GM19023 (cell line): ENCODE results near the gene IQGAP3.

Source experiments
- ATAC-seq: cut with Tn5 transposase; IDR thresholded peaks from one replicate; pipeline ENCODE4 v1.9.1; 2021; ENCODE audit warnings: mild to moderate bottlenecking, moderate library complexity; ENCODE audit not compliant: unreplicated experiment

IQGAP3 gene

DNA sequence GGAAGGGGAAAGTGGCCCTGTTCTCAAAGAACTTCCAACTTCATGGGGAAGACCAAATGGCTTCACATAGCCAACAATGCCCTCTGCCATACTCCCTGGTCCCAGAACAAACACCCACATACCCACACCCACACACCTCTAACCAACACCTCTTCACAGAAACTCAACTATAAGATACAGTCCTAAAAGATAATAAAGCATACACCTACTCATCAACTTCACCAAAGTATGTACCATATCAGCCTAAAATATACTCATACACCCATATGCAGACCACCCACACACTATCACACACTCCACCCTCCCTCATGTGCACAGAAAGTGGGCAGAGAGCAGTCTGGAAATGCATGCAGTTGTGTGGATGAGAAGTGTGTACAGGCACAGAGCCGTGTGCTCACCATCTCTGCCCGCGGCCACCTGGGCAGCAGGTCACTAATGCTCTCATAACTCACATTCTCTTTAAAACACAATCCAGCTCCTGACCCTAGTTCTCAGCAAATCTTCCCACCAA lies 27.7 kb downstream of the IQGAP3 start:
- ATAC-seq, result no peak

DNA sequence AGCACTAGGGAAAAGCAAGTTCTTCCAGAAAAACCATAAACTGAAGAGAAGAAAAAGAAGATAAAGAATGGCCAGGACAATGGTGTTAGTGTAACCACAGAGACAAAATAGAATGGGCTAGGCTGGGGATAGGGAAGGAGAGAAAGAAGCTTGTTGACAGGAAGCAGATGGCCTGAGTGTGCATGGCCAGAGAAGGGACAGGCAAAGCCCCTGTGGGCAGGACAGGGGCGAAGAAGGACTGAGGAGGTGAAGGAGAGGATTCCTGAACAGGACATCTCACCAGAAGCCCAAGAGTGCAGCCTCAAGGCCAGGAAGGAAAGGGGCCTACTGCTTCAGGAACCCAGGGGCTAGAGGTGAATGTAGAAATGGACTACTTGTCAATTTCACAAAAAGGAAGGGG lies 29.3 kb downstream of the IQGAP3 start:
- no peak for ATAC-seq

DNA sequence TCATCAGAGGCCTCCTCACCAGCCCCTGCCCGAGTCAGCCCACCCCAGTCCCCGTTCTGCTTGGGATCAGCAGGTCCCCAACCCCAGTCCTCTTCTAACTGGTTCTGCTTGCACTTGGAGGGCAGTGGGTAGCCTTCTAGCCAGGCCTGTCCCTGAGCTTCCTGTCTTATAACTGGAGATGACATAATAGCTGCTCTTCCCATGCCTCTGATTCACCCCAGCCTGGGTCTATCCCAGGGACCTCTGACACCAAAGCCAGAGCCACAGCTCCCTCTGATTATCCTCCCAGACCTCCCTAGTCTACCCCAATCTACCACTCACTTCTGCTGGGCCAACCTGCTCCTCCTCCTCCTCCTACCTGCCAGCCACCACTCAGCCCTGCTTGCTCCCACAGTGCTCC lies 31.4 kb downstream of the IQGAP3 start:
- ATAC-seq, result no peak

DNA sequence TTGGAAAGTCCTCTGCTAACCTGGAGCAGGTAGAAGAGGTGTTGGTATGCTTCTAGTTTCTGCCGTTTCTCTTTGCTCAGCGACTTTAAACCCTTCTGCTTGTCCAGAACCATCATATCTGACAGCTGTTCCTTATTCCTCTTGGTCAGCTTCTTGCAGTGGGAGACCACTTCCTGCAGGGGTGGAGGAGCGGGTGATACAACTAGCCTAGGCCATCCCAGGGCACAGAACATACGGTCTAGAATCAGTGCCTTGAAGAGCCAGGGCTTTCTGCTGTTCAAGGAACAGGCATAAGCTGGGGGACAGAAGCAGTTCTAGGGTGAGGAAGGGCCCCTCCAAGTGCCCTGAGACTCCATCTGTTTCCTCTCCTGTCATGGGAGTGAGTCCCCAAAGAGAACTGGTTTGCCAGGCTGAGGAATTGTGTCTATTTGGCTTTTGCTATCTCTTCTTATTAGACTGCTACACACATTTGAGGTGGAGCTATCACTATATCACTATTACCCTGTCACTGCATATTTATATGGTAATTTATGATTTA lies 32.5 kb downstream of the IQGAP3 start:
- ATAC-seq, result no peak

DNA sequence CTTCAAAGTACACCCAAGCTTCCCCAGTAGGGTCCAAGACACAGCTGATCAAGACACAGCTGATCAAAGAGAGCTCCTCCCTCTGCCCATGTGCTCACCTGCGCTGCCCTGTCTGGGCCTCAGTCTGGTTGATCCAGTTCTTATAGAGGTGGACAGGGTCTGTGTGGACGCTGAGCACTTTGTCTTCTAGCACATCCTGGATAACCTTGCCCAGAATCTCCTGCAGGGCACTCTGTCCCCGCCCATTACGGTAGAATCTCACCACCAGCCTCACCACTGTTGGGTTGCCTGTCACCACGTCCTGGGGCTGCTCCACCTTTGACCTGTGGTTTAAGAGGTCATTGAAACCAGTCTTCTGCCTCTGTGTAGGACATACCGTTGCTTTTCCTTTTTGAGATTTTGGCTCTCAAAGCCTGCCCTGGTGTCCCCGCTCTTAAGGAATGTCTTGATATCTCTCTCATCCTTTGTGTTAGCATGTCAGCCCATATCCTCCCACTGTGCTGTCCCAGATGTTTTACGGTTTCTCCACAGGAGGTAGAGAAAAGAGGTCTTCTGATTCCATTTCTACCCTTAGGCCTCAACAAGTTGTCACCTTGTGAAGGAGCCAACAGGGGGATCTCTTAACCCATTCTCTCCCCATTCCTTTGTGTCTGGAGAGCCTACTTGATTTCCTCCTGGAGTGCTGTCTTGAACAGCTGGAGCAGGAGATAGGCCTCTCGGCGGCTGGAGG lies 33.5 kb downstream of the IQGAP3 start:
- ATAC-seq, result no peak

DNA sequence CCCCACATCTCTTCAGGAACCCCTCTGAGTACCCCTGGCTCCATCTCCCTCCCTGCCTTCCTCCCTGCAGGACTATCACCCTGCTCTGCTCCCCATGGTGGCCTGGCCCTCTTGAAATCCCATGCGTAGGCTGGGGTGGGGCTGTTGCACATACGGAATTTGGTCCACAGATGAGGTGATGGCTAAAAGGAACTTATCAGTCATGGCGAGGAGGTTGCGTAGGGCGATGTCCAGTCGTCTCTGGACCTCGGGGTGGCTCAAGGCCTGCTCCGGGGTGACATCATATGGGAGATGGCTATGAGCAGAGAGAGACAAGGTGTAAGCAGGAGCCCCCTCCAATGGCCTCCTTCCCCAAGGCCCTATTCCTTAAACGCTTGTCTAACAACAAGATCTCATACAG lies 35.3 kb downstream of the IQGAP3 start:
- no peak for ATAC-seq

DNA sequence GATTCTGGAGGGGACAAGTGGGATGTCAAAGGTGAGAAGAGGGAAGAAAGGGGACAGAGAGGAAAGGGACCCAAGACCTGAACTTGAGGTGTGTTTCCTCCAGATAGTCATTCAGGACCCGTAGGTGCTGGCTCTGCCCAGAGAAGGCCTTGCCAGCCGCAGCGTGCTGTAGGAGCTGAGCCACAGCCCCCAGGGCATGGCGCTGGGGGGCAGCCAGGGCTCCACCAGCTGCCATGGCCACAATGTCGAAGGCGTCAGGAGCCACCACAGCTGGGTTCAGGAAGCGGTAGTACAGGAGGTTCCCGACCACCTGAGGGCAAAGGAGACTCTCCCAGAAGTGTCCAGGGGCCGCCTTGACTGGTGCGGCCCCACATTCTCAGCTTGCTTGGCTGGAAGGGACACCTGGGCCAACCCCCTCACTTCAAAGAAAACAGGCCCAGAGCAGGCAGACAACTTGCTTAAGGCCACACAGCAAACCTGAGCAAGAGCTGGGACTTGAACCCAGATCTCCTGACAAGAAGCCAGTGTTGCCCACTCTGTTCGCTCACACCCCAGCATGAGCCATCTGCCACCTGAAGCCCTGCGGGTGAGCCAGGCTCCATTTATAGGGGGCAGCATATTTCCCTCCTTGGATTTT lies 37.8 kb downstream of the IQGAP3 start:
- ATAC-seq, result no peak

DNA sequence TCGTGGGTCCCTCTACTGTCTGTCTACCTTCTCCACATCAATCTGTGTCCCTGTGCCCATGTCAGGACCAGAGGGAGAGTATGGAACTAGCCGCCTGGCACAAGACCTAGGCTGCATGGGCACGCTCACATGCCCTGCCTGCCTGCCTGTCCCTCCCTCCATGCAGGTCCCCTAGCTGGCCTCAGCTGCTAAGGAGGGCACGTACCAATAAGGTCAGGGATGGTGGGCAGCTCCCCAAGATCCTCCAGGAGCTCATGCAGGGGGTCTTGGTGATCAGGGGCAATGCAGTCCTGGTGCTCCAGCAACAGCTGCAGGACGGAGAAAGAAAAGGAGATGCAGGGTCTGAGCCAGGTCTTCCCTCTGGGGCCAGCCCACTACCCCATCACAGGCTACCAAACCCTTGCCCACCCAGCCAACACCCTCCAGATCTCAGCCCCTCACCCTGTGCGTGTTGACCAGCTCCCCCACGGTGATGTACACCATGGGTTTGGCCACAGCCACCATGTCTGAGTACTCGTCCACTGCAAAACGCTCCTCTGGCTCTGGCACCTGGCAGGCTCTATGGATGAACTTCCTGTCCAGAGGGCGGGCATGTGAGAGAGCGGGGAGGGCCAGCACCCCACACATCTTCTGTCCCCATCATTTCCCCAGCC lies 38.7 kb downstream of the IQGAP3 start:
- no peak for ATAC-seq

DNA sequence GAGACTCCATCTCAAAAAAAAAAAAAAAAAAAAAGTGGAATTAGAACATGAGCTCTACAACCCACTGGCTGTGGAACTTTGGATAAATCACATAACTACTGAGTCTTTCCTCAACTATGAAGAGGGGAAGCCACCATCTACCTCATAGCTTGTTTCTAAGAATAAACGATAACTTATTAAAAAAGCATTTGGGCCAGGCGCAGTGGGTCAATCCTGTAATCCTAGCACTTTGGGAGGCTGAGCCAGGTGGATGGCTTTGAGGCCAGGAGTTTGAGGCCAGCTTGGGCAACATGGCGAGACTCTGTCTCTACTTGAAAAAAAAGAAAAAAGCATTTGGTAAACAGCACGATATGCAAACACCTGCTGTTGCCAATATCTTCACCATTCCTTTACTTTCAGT lies 40.0 kb downstream of the IQGAP3 start:
- ATAC-seq, result no peak

DNA sequence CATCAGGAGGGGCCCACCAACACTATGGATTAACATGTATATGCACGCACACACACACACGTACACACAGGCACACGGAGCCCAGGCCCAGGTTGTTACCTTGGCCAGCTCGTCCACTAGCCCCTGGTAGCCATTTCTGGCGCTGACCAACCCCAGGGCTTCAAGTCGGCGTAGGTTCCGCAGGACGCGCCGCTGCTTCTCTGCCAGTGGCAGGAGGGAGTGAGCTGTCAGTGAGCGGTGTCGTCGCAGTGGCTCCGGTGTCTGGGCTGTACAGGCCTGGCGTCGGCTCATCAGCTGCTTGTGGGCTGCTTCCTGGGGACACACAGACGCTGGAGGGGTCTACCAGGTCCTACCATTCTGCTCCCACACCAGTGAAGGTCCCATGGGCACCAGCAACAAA lies 42.4 kb downstream of the IQGAP3 start:
- ATAC-seq, result no peak

DNA sequence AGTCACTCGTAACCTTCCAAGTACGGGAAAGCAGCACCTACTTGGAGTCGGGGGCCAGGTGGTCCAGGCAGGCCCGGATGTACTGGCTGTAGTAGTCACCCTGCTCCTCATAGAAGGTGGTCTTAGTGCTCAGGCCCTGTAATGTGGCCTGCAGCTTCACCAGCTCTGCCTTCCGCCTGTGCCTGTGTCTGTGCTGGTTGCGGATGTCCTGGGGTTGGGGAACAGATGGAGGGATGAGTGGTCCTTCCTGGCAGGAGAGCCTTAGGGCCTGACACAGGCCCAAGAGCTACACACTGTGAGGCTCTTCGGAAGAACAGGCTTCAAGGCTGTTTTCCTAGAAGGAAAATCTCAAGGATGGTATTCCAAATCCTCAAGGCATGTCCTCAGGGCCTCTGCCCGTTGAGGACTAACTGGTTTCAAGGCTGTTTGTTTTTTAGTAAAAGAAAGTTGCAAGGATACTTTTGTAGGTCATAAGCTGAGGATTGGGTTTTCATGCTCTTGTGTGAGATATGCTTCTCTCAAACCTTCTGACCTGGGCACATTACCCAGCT lies 43.4 kb downstream of the IQGAP3 start:
- no peak for ATAC-seq

DNA sequence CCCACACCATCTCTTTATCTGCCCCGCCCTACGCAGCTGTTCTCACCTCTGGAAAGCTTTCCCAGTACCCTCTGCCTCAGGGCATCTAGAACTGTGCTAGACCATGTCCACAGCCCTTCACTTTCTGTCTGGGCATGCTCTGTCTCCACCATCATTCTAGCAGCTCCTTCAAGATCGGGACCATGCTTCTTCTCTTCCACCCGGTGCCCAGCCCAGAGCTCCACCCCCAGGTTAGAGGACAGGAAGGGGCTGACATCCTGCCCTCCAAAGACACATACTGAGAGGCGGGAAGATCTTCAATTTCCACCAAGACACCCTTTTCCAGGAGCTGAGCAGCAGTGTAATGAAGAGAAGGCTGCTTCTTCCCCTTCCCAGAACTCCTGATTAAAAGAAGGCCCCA lies 44.1 kb downstream of the IQGAP3 start:
- ATAC-seq, result no peak

DNA sequence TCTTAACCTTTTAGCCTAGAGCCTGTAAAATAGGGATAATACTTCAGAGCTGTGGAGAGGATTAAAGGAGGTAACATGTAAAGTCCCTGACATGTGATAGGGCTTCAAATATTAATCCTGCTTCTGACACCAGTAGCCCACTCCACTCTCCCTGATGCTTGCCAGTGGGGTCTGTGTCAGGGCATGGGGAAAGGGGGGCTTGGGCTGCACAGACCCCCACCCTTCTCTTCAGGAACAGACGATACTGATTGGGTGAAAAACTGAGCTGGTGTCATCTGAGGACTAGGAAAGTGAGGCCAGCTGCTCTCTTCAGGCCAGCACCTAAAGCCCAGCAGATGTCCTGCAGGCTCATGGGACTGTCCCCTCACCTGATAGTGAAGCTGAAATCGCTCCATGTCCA lies 44.8 kb downstream of the IQGAP3 start:
- ATAC-seq, result no peak

DNA sequence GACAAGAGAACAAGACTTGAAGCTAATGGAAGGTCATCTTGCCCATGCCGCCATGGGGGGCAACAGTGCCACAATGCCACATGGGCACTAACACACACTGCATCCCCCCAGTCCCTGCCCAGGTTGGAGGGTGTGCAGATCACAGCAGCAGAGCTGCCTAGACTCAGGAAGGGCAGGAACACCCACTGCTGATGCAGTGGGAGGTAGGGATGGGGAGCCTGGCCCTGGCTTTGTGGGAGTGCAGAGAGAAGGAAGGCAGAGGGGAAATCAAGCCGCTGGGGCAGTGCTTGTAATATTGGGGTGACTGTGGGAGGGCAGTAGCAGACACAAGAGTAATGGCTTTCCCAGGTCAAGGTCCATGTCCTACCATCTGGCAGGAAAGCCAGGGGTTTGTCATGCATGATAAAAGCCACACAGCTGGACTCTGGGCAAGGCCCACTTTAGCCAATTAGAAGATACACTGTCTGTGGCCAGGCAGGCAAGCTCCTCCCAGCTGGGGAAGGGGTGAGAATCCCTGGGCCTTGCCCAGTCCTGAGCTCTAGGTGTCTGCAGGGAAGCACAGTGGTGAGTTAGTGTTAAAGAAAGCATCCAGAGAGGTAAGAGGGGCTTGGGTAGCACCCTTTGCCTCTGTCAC lies 46.4 kb downstream of the IQGAP3 start:
- ATAC-seq, result no peak

DNA sequence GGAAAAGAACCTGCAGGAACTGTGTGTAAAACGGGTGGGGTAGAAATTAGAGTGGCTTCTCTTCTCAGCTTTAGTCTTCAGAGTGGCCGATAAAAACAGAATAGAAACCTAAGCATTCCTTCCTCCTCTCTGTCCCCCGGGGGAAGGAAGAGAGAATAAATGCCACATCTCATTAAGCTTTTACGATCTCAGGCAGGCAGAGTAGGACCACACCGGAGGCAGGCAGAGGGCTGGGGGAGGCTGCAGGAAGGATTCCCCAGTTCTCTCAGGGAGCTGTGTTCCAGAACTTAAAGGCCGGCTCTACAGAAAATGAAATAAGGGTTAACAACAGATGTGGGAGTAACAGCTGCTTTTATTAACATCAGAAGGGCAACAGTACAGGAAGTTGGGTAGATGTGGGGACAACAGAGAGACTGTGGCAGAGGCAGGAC lies 47.3 kb downstream of the IQGAP3 start:
- ATAC-seq, result no peak

DNA sequence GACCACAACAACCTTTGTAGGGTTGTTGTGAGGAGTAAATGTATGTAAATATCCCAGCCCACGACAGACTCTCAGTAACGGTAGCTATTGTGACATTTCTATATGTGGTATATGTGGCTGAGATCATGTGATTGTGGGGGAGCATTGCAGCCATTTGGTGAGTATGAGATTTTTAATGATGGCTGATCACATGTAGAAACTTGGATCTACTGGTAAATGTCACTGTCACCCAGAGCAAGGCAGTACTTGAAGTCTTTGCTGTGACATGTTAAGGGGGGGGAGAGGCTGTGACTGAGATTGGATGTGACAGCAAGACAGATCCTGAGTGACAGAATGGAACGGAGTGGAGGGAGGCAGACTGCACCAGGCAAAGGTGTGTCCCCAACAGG lies 47.9 kb downstream of the IQGAP3 start:
- no peak for ATAC-seq

DNA sequence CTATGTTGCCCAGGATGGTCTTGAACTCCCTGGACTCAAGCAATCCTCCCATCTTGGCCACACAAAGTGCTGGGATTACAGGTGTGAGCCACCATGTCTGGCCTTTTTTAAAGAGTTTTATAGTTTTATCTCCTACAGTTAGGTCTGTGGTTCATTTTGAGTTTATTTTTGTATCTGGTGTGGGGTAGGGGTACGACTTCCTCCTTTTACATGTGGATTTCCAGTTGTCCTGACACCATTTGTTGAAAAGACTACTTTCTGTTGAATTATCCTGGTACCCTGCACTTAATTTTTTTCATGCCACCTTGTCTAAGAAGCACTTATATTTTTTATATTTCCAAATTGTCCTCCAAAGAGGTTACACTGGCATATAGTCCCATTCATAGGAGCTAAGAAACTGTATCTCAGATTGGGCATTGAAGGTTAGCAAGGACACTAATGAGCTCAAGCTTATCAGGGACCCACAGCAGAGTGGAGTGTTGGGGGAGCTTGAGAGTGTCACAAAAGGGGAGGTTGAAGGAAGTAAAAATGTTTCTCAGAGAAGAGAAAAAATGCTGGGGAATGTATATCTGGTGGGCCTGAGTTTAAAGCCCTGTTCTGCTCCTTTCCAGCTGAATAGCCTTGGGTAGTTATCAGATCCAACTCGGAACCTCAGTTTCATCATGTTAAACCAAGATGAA lies 48.4 kb downstream of the IQGAP3 start:
- no peak for ATAC-seq

DNA sequence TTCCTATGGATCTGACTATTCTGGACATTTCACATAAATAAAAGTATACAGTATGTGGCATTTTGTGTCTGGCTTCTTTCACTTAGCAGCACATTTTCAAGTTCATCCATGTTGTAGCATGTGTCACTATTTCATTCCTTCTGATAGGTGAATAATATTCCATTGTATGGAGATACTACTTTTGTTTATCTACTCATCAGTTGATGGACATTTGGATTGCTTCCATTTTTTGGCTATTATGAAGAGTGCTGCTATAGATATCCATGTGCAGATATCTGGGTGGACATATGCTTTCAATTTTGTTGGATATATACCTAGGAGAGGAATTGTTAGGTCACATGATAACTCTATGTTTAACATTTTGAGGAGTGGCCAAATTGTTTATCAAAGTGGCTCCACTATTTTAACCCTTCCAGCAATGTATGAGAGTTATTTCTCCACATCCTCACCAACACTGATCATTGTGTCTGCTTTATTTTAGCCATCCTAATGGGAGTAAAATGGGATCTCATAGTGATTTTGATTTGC lies 49.9 kb downstream of the IQGAP3 start:
- no peak for ATAC-seq

DNA sequence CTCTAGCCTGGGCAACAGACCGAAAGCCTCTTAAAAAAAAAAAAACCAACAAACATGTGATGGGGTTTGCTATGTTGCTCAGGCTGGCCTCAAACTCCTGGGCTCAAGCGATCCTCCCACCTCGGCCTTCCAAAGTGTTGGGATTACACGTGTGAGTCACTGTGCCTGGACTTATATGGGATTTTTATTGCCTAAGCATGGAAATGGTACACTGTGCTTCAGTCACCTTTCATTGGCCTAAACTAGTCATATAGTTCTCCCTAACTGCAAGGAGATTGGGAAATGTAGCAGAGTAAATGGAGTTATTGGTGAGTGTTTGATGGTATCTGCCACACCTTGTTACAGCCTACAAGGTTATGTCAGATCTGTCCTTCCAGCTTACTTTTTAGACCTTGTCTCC lies 54.6 kb downstream of the IQGAP3 start:
- ATAC-seq, result no peak

DNA sequence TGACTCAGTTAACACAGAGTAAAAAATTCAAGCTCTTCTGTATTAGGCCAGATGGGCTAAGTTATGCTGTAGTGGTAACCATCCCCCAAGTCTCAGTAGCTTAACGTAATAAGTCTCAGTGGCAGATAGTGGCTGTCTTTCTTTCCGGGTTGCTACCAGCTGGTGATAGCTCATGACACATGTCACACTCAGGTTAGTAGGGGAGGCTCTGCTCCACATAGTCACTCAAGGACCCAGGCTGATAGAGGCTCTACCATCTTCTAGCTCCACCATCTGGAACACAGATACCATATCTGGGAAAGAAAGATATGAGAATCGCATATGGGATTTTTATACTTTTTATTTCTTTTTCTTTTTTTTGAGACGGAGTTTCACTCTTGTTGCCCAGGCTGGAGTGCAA lies 55.5 kb downstream of the IQGAP3 start:
- no peak for ATAC-seq
